GM12878 (cell line): ENCODE measurements around the gene THADA. TPM values are rescaled to one million over a fixed set of nuclear protein-coding genes. Genes with fewer than 3 reads are reported as not detected.

Source experiments
- ATAC-seq: fragments of 200-7000 bp; cut with Tn5 transposase; 3 replicates; pipeline ENCODE4 v1.9.1; 2020; ENCODE audit warnings: mild to moderate bottlenecking, moderate library complexity
- BruUV-seq: library from RNA; stranded (reverse); fragments of 400-500 nt; replicated peaks from 2 replicates; lab custom pipeline; 2021; lab: Mats Ljungman, UMichigan
- CTCF ChIA-PET: fragments of 300-600 bp; sonication (Branson Sonifier 250); formaldehyde crosslinking; extraction: SDS; loops from one replicate; lab custom pipeline; 2021; ENCODE audit warnings: inconsistent platforms; lab: Yijun Ruan, JAX
- POLR2A ChIA-PET: fragments of 350-600 bp; formaldehyde crosslinking; extraction: SDS; loops from one replicate; lab custom pipeline; 2021; ENCODE audit warnings: inconsistent platforms; lab: Charles Lee
- RAD21 ChIA-PET: fragments of 300-600 bp; sonication (Branson Sonifier 250); formaldehyde crosslinking; loops from one replicate; lab custom pipeline; 2023; ENCODE audit warnings: antibody characterized with exemption; ENCODE audit not compliant: unreplicated experiment; lab: Charles Lee
- SMC1A ChIA-PET: fragments of 300-600 bp; sonication (Branson Sonifier 250); formaldehyde crosslinking; loops from one replicate; lab custom pipeline; 2023; ENCODE audit not compliant: unreplicated experiment, uncharacterized antibody; lab: Charles Lee
- DNase-seq: peaks from one replicate; pipeline ENCODE4 v3.0.0-alpha.2; 2011; ENCODE audit warnings: low read depth, low spot score
- FAIRE-seq: peaks from 3 replicates; lab custom pipeline; 2011; peaks lifted over from hg19 to GRCh38; lab: Jason Lieb, UNC
- H2AFZ ChIP-seq: 2 replicates; pipeline ENCODE4 v1.6.0; 2011; ENCODE audit warnings: low read depth, low read length, control low read depth; ENCODE audit not compliant: control insufficient read depth
- H3K27ac ChIP-seq: 2 replicates; pipeline ENCODE4 v1.5.1; 2011; ENCODE audit warnings: control low read depth; ENCODE audit not compliant: control insufficient read depth, insufficient read depth
- H3K27me3 ChIP-seq, 2 experiments: replicated peaks in 1 of 2; 2 replicates each; pipeline versions ENCODE4 v1.6.0 to v1.6.1; 2011; ENCODE audit warnings: low read length in 1 of 2; ENCODE audit not compliant: control insufficient read depth in 2 of 2, insufficient read depth in 2 of 2
- H3K36me3 ChIP-seq, 2 experiments: 2 replicates each; pipeline ENCODE4 v1.5.1; 2011; ENCODE audit warnings: low read length in 1 of 2; ENCODE audit not compliant: control insufficient read depth in 2 of 2, insufficient read depth in 2 of 2
- H3K4me1 ChIP-seq: 2 replicates; pipeline ENCODE4 v1.6.1; 2011; ENCODE audit warnings: mild to moderate bottlenecking, low read length, moderate library complexity, mixed read lengths; ENCODE audit not compliant: control insufficient read depth, insufficient read depth
- H3K4me2 ChIP-seq: 2 replicates; pipeline ENCODE4 v1.6.0; 2011; ENCODE audit warnings: control low read depth; ENCODE audit not compliant: control insufficient read depth, insufficient read depth
- H3K4me3 ChIP-seq: fragments of 200-600 bp; sonication (generic); 2 replicates; pipeline ENCODE4 v1.5.1; 2016
- H3K79me2 ChIP-seq: 2 replicates; pipeline ENCODE4 v1.6.0; 2011; ENCODE audit warnings: low read length; ENCODE audit not compliant: control insufficient read depth, insufficient read depth
- H3K9ac ChIP-seq: 2 replicates; pipeline ENCODE4 v1.8.0; 2011; ENCODE audit warnings: low read length, control low read depth, mixed read lengths; ENCODE audit not compliant: control insufficient read depth, insufficient read depth
- H3K9me3 ChIP-seq: replicated peaks from 3 replicates; pipeline ENCODE4 v1.5.1; 2011; ENCODE audit warnings: mild to moderate bottlenecking, low read length; ENCODE audit not compliant: control insufficient read depth, insufficient read depth
- H4K20me1 ChIP-seq: 2 replicates; pipeline ENCODE4 v1.6.0; 2011; ENCODE audit not compliant: control insufficient read depth, insufficient read depth
- BHLHE40 ChIP-seq, 2 experiments: fragments of 450-650 bp in 1 of 2; IDR thresholded peaks; 2 replicates each; pipeline ENCODE4 v1.6.1; 2011 to 2017; ENCODE audit warnings: low read depth in 2 of 2, borderline replicate concordance in 1 of 2, improper control_type of control experiment in 1 of 2, low read length in 1 of 2, mild to moderate bottlenecking in 1 of 2
- IRF4 ChIP-seq: IDR thresholded peaks from 2 replicates; pipeline ENCODE4 v1.6.1; 2011; ENCODE audit warnings: low read depth, low read length
- LARP7 ChIP-seq: fragments of 450-650 bp; IDR thresholded peaks from 2 replicates; pipeline ENCODE4 v1.6.1; 2017; ENCODE audit warnings: mild to moderate bottlenecking
- POLR2A ChIP-seq: IDR thresholded peaks from 2 replicates; pipeline ENCODE4 v1.6.1; 2011; ENCODE audit warnings: low read depth, mild to moderate bottlenecking, low read length
- POU2F2 ChIP-seq: IDR thresholded peaks from 3 replicates; pipeline ENCODE4 v1.6.1; 2011; ENCODE audit warnings: low read depth, mild to moderate bottlenecking, low read length, borderline replicate concordance
- TBL1XR1 ChIP-seq: IDR thresholded peaks from 2 replicates; pipeline ENCODE4 v1.6.1; 2012; ENCODE audit warnings: low read depth, low read length, improper control_type of control experiment
- YBX1 ChIP-seq: fragments of 450-650 bp; IDR thresholded peaks from 2 replicates; pipeline ENCODE4 v1.6.1; 2016; ENCODE audit warnings: antibody characterized with exemption
- WGBS: methylation state at CpG from one replicate; pipeline ENCODE4 v1.1.6; 2016; ENCODE audit warnings: low lambda C conversion rate; ENCODE audit not compliant: insufficient replicate concordance, insufficient coverage; ENCODE audit errors: missing lambda C conversion rate; 5-methylcytosine and 5-hydroxymethylcytosine counted together
- in situ Hi-C: fragments of 300-500 bp; cut with MboI; formaldehyde crosslinking; loops from 9 replicates; pipeline ENCODE4 v1.14.3; 2018; ENCODE audit warnings: mixed read lengths
- intact Hi-C: fragments of 100-400 bp; cut with micrococcal nuclease; formaldehyde crosslinking; loops from one replicate; pipeline ENCODE4 v1.14.2; 2022; ENCODE audit not compliant: unreplicated experiment
- polyA plus RNA-seq, 11 experiments: library from polyadenylated mRNA; depleted of rRNA in 4 of 11; unstranded in 6 of 11; stranded (reverse) in 5 of 11; fragments of >200 nt; fragmentation: Nextera tagmentation in 4 of 11; fragmentation: Illumina TruSeq in 1 of 11; extraction: Ambion mirVana in 4 of 11; extraction: Trizol in 1 of 11; gene quantifications; 1 replicate in 1 of 11; 2 replicates in 10 of 11; pipeline versions ENCODE4 v1.2.1 to v1.2.3, GENCODE V29; 2011 to 2016; ENCODE audit warnings: inconsistent platforms in 2 of 11, missing spikeins in 2 of 11, low read depth in 1 of 11
- total RNA-seq, 4 experiments: library from RNA; depleted of rRNA in 3 of 4; stranded (reverse); fragments of >200 nt in 3 of 4; fragmentation: Illumina TruSeq in 1 of 4; extraction: Trizol in 1 of 4; gene quantifications; 2 replicates each; pipeline versions ENCODE4 v1.2.1 to v1.2.3, GENCODE V29; 2013 to 2021

The THADA gene
- total and polyA plus RNA-seq, 10 of the 15 experiments (the other 5 are each of a cell fraction or from before 2014, with no cell fraction given): 14.6 to 33.2 (median 23.2) TPM

GRCh38 chr2:43419876-43420275 is 176.0 kb downstream of the THADA start:
- SMC1A ChIA-PET: interaction anchor here (0.8 to 2.5 kb wide), 9 partner anchors 9 to 190 kb away, joined by 3 to 17 read pairs (median 3); no protein-coding TSS in a partner anchor
- Histone ChIP-seq H3K36me3 (no peaks in the 10 kb centered on the region), H3K79me2 (no peaks in the 10 kb centered on the region), H3K27ac (no peak overlapping the region), H3K4me3 (no peak overlapping the region), H3K27me3 (no peaks in the 10 kb centered on the region), H2AFZ (no peak overlapping the region), H3K9me3 (no peaks in the 10 kb centered on the region; the same call in 1 of the 3 replicates), H4K20me1 (no peaks in the 10 kb centered on the region), H3K4me1 (peaks cover 51% of the 10 kb centered on the region), H3K4me2 (no peak overlapping the region), H3K9ac (no peak overlapping the region)
- ATAC-seq (no peak), DNase-seq (no peak), FAIRE-seq (no peak)
- intact Hi-C loops: no loop called here
- TF ChIP-seq POU2F2: no peak
- TF ChIP-seq TBL1XR1: no peak
- TF ChIP-seq IRF4: no peak
- no peak for TF ChIP-seq LARP7
- TF ChIP-seq YBX1: no peak
- no peak for TF ChIP-seq BHLHE40 (IDR thresholded peaks at IDR 0.05; ENCODE audit: borderline replicate concordance in 1 of 2, low read depth in 2 of 2, low read length in 1 of 2)
- 100% methylated on average over 2 of the region's 2 CpGs for WGBS
- POLR2A ChIA-PET: interaction anchor here (0.5 to 1.1 kb wide), 4 partner anchors 9 to 39 kb away, joined by 3 to 4 read pairs (median 4); no protein-coding TSS in a partner anchor
- in situ Hi-C loops: no loop called here
- CTCF ChIA-PET: interaction anchor here (1.1 to 1.4 kb wide), 2 partner anchors 9 to 15 kb away, joined by 3 read pairs; no protein-coding TSS in a partner anchor
- BruUV-seq: no TSS peak
- RAD21 ChIA-PET: interaction anchor here (0.9 to 2.1 kb wide), 6 partner anchors 11 to 193 kb away, joined by 3 to 6 read pairs (median 4); partner anchors contain the start of gene ZFP36L2

- Histone ChIP-seq H2AFZ (no peak overlapping the region), H4K20me1 (no peaks in the 10 kb centered on the region), H3K36me3 (no peaks in the 10 kb centered on the region), H3K9me3 (no peaks in the 10 kb centered on the region; the same call in 1 of the 3 replicates), H3K27ac (no peak overlapping the region), H3K27me3 (no peaks in the 10 kb centered on the region), H3K4me3 (no peak overlapping the region), H3K79me2 (no peaks in the 10 kb centered on the region), H3K4me2 (no peak overlapping the region), H3K9ac (no peak overlapping the region), H3K4me1 (peaks cover 44% of the 10 kb centered on the region)
- ChIA-PET RAD21 (interaction anchor here (0.9 to 2.1 kb wide), 5 partner anchors 11 to 193 kb away, joined by 3 to 4 read pairs (median 4); partner anchors contain the start of gene ZFP36L2), SMC1A (interaction anchor here (1.3 to 2.5 kb wide), 5 partner anchors 9 to 18 kb away, joined by 3 to 17 read pairs (median 8); no protein-coding TSS in a partner anchor), POLR2A (interaction anchor here (1.1 kb wide), 1 partner anchor 11 kb away, joined by 3 read pairs; no protein-coding TSS in a partner anchor), CTCF (interaction anchor here (0.9 to 1.4 kb wide), 2 partner anchors 9 to 66 kb away, joined by 3 read pairs; no protein-coding TSS in a partner anchor)
- no peak for TF ChIP-seq POLR2A
- 67% methylated on average over 3 of the region's 3 CpGs for WGBS
- ATAC-seq (no peak), DNase-seq (no peak), FAIRE-seq (no peak)
- BruUV-seq: no TSS peak
- intact Hi-C loops (no loop called here), in situ Hi-C loops (no loop called here)
Measured at GRCh38 chr2:43419243-43419642, 176.6 kb downstream of the THADA start.
